ENCODE measurements around the gene FOXP1.

Gene FOXP1

DNA sequence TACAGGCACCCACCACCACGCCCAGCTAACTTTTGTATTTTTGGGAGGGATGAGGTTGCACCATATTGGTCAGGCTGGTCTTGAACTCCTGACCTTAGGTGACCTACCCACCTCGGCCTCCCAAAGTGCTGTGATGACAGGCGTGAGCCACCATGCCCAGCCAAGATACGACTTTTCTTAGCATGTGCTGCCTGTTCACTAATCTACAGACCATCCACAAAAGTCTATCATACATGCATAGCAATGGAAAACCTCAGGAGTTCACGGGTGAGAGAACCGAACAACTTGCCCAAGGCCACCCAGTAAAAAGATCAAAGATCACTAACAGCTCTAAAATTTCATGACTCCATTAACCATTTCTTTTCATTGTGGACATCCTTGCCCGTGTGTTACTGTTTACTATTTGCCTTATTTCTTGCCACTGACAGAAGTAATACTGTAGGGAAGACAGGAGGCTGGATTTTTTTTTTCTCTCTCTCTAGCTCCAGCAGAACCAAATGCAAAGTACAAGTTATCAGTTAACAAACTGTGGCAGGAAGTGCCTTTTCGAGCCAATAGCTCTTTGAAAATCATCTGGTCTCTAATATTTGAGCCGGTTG, 92.3 kb downstream of the FOXP1 start:
- DNase-seq (ENCODE audit: low read depth), result no peak
- TF ChIP-seq, protein P1, sequence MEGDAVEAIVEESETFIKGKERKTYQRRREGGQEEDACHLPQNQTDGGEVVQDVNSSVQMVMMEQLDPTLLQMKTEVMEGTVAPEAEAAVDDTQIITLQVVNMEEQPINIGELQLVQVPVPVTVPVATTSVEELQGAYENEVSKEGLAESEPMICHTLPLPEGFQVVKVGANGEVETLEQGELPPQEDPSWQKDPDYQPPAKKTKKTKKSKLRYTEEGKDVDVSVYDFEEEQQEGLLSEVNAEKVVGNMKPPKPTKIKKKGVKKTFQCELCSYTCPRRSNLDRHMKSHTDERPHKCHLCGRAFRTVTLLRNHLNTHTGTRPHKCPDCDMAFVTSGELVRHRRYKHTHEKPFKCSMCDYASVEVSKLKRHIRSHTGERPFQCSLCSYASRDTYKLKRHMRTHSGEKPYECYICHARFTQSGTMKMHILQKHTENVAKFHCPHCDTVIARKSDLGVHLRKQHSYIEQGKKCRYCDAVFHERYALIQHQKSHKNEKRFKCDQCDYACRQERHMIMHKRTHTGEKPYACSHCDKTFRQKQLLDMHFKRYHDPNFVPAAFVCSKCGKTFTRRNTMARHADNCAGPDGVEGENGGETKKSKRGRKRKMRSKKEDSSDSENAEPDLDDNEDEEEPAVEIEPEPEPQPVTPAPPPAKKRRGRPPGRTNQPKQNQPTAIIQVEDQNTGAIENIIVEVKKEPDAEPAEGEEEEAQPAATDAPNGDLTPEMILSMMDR (IDR thresholded peaks at IDR 0.05; ENCODE audit: insufficient read depth, low read depth, low read length, missing control alignments), result no peak
- no peak overlapping the region for H3K4me3 ChIP-seq (ENCODE audit: low read length)

DNA sequence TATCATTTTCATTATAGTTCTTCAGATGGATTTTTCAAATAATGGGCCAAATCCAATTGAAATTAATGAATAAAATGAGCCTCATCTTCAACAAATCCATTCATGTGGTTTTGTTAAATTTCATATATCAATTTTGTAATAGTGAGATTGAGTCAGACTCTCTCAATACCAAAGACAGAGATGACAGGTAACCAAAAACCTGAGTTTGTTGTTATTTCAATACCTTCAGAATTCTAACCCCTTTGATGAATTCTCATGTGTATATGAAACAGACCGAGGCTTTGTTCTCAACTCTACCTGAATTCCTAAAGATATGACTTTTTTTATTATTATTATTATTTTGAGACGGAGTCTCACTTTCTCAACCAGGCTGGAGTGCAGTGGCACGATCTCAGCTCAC, 92.8 kb downstream of the FOXP1 start:
- TF ChIP-seq, protein P1 (IDR thresholded peaks at IDR 0.05; ENCODE audit: insufficient read depth, low read depth, low read length, missing control alignments), result no peak
- H3K4me3 ChIP-seq (ENCODE audit: low read length), result no peak overlapping the region

DNA sequence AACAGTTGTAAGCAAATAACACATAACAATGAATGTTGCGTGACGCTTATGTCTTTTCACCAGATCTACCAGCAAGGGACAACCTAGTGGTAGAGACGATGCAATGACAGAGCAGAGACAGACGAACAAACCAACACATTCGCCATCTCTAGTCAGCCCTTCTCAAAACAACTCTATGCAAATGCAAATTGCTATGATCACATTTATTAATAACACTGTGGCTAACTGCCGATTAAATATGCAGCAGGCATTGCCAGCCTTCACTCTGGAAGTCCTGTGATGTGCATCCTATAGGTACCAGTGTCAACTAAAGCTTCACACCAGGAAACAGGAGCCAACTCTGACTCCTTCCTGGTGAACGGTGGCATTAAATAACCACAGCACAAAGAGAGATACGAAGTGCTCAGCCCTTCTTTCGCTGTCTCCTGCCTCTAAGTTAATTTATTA, 94.2 kb downstream of the FOXP1 start:
- no peak for DNase-seq (ENCODE audit: low read depth)
- no peak overlapping the region for H3K4me3 ChIP-seq (ENCODE audit: low read length)
- TF ChIP-seq, protein P1 (IDR thresholded peaks at IDR 0.05; ENCODE audit: insufficient read depth, low read depth, low read length, missing control alignments), result no peak

More for the DNA sequence above, 92.8 kb downstream of the FOXP1 start:
- no peak for DNase-seq (ENCODE audit: low read depth)

DNA sequence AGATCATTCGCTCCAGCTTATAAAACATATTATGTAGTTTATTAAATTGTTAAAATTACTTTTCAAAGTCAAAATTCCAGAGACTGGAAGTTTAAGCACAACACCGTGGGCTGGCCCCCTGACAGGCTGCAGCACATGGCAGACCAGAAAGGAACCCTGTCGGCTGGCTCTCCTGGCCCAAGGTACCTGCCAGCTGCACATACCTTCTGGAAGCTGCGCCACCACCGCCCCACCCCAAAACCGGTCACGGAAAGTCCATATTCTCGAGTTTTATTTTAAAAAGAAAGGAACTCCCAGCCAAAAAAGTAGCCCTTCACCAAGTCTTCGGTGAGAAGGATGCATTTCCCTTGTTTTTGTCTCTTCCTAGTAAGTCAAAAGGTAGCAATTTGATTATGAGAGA, 94.6 kb downstream of the FOXP1 start:
- DNase-seq (ENCODE audit: low read depth), result no peak
- H3K4me3 ChIP-seq (ENCODE audit: low read length), result no peak overlapping the region
- TF ChIP-seq, protein P1 (IDR thresholded peaks at IDR 0.05; ENCODE audit: insufficient read depth, low read depth, low read length, missing control alignments), result no peak

DNA sequence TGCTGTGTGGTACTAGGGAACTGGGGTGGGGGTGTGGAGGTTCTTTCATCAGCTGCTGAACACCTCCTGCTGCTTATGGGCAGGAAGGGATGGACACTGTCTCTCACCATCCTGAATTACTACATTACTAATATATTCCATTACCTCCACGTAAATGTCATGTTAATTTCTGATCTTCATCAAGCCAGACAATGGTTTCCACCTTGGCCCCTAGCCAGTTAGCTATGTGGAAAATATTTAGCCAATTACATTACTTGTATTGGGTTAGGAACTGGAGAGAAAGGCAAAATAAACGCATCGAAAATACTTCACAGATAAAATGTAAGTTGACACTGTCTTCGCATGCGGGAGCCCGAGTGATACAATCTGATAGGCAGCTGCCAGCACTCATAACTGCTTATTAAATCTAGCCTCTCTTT, 95.1 kb downstream of the FOXP1 start:
- TF ChIP-seq, protein P1 (IDR thresholded peaks at IDR 0.05; ENCODE audit: insufficient read depth, low read depth, low read length, missing control alignments), result no peak
- H3K4me3 ChIP-seq (ENCODE audit: low read length), result no peak overlapping the region
- no peak for DNase-seq (ENCODE audit: low read depth)

DNA sequence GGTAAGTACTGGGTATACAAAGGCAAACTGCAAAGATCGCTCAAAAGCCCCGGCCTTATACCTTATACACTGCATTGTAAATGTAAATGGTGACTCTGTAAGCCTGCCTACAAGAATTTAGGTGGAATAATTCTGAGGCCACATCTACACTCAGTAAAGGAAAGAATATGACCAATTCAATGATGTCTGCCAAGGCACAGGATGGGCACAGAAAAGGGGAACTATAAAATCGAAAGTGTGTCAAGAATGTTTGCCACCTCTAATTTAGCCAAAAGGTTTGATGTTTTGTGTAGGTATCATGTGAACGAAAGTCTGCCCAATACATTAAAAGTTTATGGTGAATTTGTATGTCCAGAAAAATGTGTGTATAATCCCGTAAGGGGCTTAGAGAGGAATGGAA, 96.1 kb downstream of the FOXP1 start:
- H3K4me3 ChIP-seq (ENCODE audit: low read length), result no peak overlapping the region
- TF ChIP-seq, protein P1 (IDR thresholded peaks at IDR 0.05; ENCODE audit: insufficient read depth, low read depth, low read length, missing control alignments), result no peak

DNA sequence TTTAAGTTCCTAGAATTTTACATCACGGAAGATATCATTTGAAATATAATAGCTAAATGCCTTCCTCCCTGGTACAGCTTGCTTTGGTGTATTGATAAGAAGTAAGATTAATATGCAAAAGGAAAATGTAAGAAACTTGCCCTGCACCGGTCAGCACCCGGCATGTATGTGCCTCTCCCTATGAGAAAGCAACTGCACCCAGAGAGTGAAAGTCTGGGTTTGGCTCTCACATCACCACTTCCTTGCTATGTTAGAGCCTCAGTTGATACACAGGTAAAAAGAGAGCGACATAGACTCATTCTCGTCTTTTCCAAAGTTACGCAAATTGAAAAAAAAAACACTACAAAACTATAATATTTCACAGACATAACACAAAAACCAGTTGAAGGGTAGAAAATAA, 96.7 kb downstream of the FOXP1 start:
- DNase-seq (ENCODE audit: low read depth), result no peak
- H3K4me3 ChIP-seq (ENCODE audit: low read length), result no peak overlapping the region
- TF ChIP-seq, protein P1 (IDR thresholded peaks at IDR 0.05; ENCODE audit: insufficient read depth, low read depth, low read length, missing control alignments), result no peak

More for the DNA sequence above, 96.1 kb downstream of the FOXP1 start:
- no peak for DNase-seq (ENCODE audit: low read depth)

Data from epithelial cell of esophagus (primary cell).